ENCODE measurements around the gene RAB26. TPM values are rescaled to one million over a fixed set of nuclear protein-coding genes. Genes with fewer than 3 reads are reported as not detected.
"Not testable (repeated sequence)": the region's sequence is repeated elsewhere in the genome, so short reads cannot be mapped to it uniquely, and the experiment has no call there.

RAB26 gene
- total RNA-seq, 1 donor from 2014 or later = not detected

GRCh38 chr16:2195322-2196161 lies 47.1 kb downstream of the RAB26 start:
- no peak for DNase-seq (ENCODE audit: low spot score)

GRCh38 chr16:2196162-2196980 lies 47.9 kb downstream of the RAB26 start, which contains the start of gene CASKIN1:
Gene CASKIN1, minus strand, starts transcription at chr16:2196605. Its CDS starts 173 bp downstream, at chr16:2196432.
- no peak for DNase-seq (ENCODE audit: low spot score)

- no peak for DNase-seq (ENCODE audit: low spot score)
Measured at GRCh38 chr16:2196981-2197511, 48.6 kb downstream of the RAB26 start.

GRCh38 chr16:2197765-2198164 lies 49.3 kb downstream of the RAB26 start:
- no peak for DNase-seq (ENCODE audit: low spot score)

DNA sequence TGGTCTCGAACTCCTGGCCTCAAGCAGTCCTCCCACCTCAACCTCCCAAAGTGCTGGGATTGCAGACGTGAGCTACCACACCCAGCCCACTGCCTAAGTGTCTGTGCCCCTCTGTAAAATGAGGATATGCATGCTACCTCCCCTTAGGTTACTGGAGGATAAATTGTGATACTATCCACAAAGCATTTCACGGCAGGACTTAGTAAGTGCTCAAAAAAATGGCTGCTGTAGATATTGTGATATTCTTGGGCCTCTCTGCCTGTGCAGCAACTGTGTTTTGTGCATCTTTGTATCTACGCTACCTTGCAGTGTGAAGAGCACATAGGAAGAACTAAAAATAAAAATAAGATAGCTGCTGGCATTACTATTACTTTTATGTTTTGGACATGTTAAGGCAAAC lies 49.9 kb downstream of the RAB26 start:
- DNase-seq (ENCODE audit: low spot score) = no peak

- DNase-seq (ENCODE audit: low spot score) = no peak
Measured at GRCh38 chr16:2199095-2199494, 50.7 kb downstream of the RAB26 start.

- DNase-seq (ENCODE audit: low spot score) = no peak
Measured at GRCh38 chr16:2199621-2200139, 51.3 kb downstream of the RAB26 start.

- no peak for DNase-seq (ENCODE audit: low spot score)
Measured at GRCh38 chr16:2200313-2200712, 51.9 kb downstream of the RAB26 start.

DNA sequence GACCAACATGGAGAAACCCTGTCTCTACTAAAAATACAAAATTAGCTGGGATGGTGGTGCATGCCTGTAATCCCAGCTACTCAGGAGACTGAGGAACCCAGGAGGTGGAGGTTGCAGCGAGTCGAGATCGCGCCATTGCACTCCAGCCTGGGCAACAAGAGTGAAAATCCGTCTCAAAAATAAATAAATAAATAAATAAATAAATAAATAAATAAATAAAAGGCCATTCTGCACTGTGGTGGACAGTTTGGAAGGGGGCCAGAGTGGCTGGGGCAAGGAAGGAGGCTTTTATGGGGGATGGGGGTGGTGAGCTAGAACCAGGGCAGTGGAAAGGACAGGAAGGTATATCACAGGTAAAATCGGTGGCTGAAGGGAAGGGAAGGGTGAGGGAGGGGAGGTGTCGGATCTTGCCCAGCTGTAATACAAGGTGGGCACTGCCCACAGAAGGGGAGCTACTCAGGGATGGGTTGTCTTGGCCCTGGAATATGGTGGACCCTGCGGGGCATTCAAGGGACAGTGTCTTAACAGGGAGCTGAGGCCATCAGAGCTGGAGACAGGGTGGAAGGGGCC lies 54.8 kb downstream of the RAB26 start:
- DNase-seq (ENCODE audit: low spot score) = not testable (repeated sequence)

Small RNA genes lying within 50 kb of the gene (microRNA-seq; reads per million reads assigned to microRNA genes)
- not detected for gene MIR3180-5 (ENCODE audit: borderline number of aligned reads)
- not detected for gene MIR4516 (ENCODE audit: borderline number of aligned reads)
- gene MIR6511B1 (ENCODE audit: borderline number of aligned reads) = not detected

Other genes starting within 250 kb of the RAB26 start
- not detected for gene HS3ST6, start 230.2 kb upstream of the RAB26 start, total RNA-seq
- gene MSRB1, start 205.4 kb upstream of the RAB26 start, total RNA-seq = 27.1 TPM
- gene RPL3L, start 193.9 kb upstream of the RAB26 start, total RNA-seq = not detected
- gene NDUFB10, start 189.1 kb upstream of the RAB26 start, total RNA-seq = 126 TPM
- gene RPS2, start 183.8 kb upstream of the RAB26 start, total RNA-seq = 1,385 TPM
- not detected for gene RNF151, start 181.8 kb upstream of the RAB26 start, total RNA-seq
- 26.5 TPM for gene TBL3, start 176.6 kb upstream of the RAB26 start, total RNA-seq
- gene NOXO1, start 167.2 kb upstream of the RAB26 start, total RNA-seq = not detected
- gene GFER, start 164.4 kb upstream of the RAB26 start, total RNA-seq = 15.7 TPM
- not detected for gene SYNGR3, start 158.7 kb upstream of the RAB26 start, total RNA-seq
- 50.5 TPM for gene ZNF598, start 138.8 kb upstream of the RAB26 start, total RNA-seq
- gene NPW, start 128.8 kb upstream of the RAB26 start, total RNA-seq = 0.58 TPM
- gene NHERF2, start 121.7 kb upstream of the RAB26 start, total RNA-seq = 238 TPM
- 9.9 TPM for gene NTHL1, start 100.8 kb upstream of the RAB26 start, total RNA-seq
- 88.3 TPM for gene TSC2, start 100.6 kb upstream of the RAB26 start, total RNA-seq
- 99.4 TPM for gene PKD1, start 12.7 kb upstream of the RAB26 start, total RNA-seq
- 63.5 TPM for gene TRAF7, start 7.2 kb downstream of the RAB26 start, total RNA-seq
- gene CASKIN1, start 48.0 kb downstream of the RAB26 start, total RNA-seq = 0.06 TPM
- 21.9 TPM for gene MLST8, start 56.8 kb downstream of the RAB26 start, total RNA-seq
- 2.9 TPM for gene BRICD5, start 62.2 kb downstream of the RAB26 start, total RNA-seq
- 11.8 TPM for gene PGP, start 66.2 kb downstream of the RAB26 start, total RNA-seq
- 15.1 TPM for gene E4F1, start 75.0 kb downstream of the RAB26 start, total RNA-seq
- 0.39 TPM for gene DNASE1L2, start 87.8 kb downstream of the RAB26 start, total RNA-seq
- gene ECI1, start 103.0 kb downstream of the RAB26 start, total RNA-seq = 44.4 TPM
- 123 TPM for gene RNPS1, start 119.5 kb downstream of the RAB26 start, total RNA-seq
- 19.5 TPM for gene ABCA3, start 192.1 kb downstream of the RAB26 start, total RNA-seq